ENCODE data around the gene NT5DC3. TPM values are rescaled to one million over a fixed set of nuclear protein-coding genes. Genes with fewer than 3 reads are reported as not detected.

The NT5DC3 gene
- polyA plus RNA-seq, 2 of the 4 experiments (the other 2 are of a cell fraction): 5.2 to 5.6 TPM

- ChIA-PET CTCF (interaction anchor here (0.5 to 3.4 kb wide), 16 partner anchors 13 to 820 kb away, joined by 3 to 15 read pairs (median 3); no protein-coding TSS in a partner anchor), POLR2A (no interaction called here)
- H3K4me1 ChIP-seq: peaks cover 7% of the 10 kb centered on the region; the same call in 1 of the 3 replicates
- FAIRE-seq (no peak), DNase-seq (ENCODE audit: low read depth in 1 of 2, low spot score in 1 of 2) (no peak), ATAC-seq (no peak)
- 82% methylated on average over 1 of the region's 1 CpG for WGBS (ENCODE audit: missing lambda C conversion rate)
- TF ChIP-seq FOSB (CRISPR knock-in tag; IDR thresholded peaks at IDR 0.05) (no peak), EHMT2 (IDR thresholded peaks at IDR 0.05; ENCODE audit: low read depth) (no peak), SMC3 (IDR thresholded peaks at IDR 0.05) (no peak), HOXB13 (CRISPR knock-in tag; IDR thresholded peaks at IDR 0.05; ENCODE audit: low read depth) (no peak), GATA3 (IDR thresholded peaks at IDR 0.05; ENCODE audit: borderline replicate concordance) (no peak), PHF8 (IDR thresholded peaks at IDR 0.05; ENCODE audit: borderline replicate concordance, low read depth) (no peak), BCL3 (IDR thresholded peaks at IDR 0.05) (no peak), TFCP2L1 (CRISPR knock-in tag; IDR thresholded peaks at IDR 0.05) (no peak), MAZ (IDR thresholded peaks at IDR 0.05; ENCODE audit: borderline replicate concordance, low read depth, low read length) (no peak), REST (IDR thresholded peaks at IDR 0.05) (no peak), CHD2 (IDR thresholded peaks at IDR 0.05; ENCODE audit: low read length, partially characterized antibody) (no peak), CBX2 (IDR thresholded peaks at IDR 0.05; ENCODE audit: borderline replicate concordance, low read depth) (no peak), ATOH8 (CRISPR knock-in tag; IDR thresholded peaks at IDR 0.05; ENCODE audit: low read depth) (no peak), HOXA7 (CRISPR knock-in tag; IDR thresholded peaks at IDR 0.05) (no peak), RFX5 (IDR thresholded peaks at IDR 0.05) (no peak)
- H3K27ac ChIP-seq: no peak overlapping the region
- no peak overlapping the region for H3K4me2 ChIP-seq
- H3K4me3 ChIP-seq: no peak overlapping the region
- no peaks in the 10 kb centered on the region for H3K9me3 ChIP-seq
Measured at GRCh38 chr12:103877288-103877687, 36.3 kb upstream of the NT5DC3 start.

- no peak for TF ChIP-seq ATOH8 (CRISPR knock-in tag; IDR thresholded peaks at IDR 0.05; ENCODE audit: low read depth)
- Histone ChIP-seq H3K27ac (no peak overlapping the region), H3K4me1 (peaks cover 5% of the 10 kb centered on the region; the same call in 1 of the 3 replicates), H3K4me2 (no peak overlapping the region), H3K4me3 (no peak overlapping the region), H3K9me3 (no peaks in the 10 kb centered on the region)
- ATAC-seq: no peak
- ChIA-PET POLR2A (no interaction called here), CTCF (interaction anchor here (0.9 to 3.4 kb wide), 2 partner anchors 105 to 250 kb away, joined by 3 to 15 read pairs; no protein-coding TSS in a partner anchor)
- DNase-seq (ENCODE audit: low read depth in 1 of 2, low spot score in 1 of 2): no peak
- no peak for FAIRE-seq
- WGBS (ENCODE audit: missing lambda C conversion rate): 0% methylated on average over 1 of the region's 1 CpG
Measured at GRCh38 chr12:103875666-103876065, 34.6 kb upstream of the NT5DC3 start.

- ATAC-seq: no peak
- Histone ChIP-seq H3K4me1 (no peaks in the 10 kb centered on the region), H3K4me2 (no peak overlapping the region), H3K9me3 (no peaks in the 10 kb centered on the region), H3K27ac (no peak overlapping the region; a peak in 1 of 6 replicates), H3K4me3 (no peak overlapping the region)
- DNase-seq (ENCODE audit: low read depth in 1 of 2, low spot score in 1 of 2): no peak
- CTCF ChIA-PET: interaction anchor here (0.6 to 4.9 kb wide), 5 partner anchors 10 to 97 kb away, joined by 3 to 80 read pairs (median 3); no protein-coding TSS in a partner anchor
- POLR2A ChIA-PET: no interaction called here
- FAIRE-seq: no peak
- TF ChIP-seq GATA3 (IDR thresholded peaks at IDR 0.05; ENCODE audit: borderline replicate concordance) (no peak), SREBF2 (IDR thresholded peaks at IDR 0.05) (no peak), PHF8 (IDR thresholded peaks at IDR 0.05; ENCODE audit: borderline replicate concordance, low read depth) (no peak), BHLHE40 (IDR thresholded peaks at IDR 0.05; ENCODE audit: low read depth, low read length) (no peak), HDAC2 (IDR thresholded peaks at IDR 0.05) (no peak), HOXB13 (CRISPR knock-in tag; IDR thresholded peaks at IDR 0.05; ENCODE audit: low read depth) (no peak), NFE2L2 (conservative IDR thresholded peaks at IDR 0.05; ENCODE audit: low read length) (no peak), POLR2A (IDR thresholded peaks at IDR 0.05; ENCODE audit: low read length) (no peak), RCOR1 (IDR thresholded peaks at IDR 0.05; ENCODE audit: low read depth, low read length) (no peak), EHMT2 (IDR thresholded peaks at IDR 0.05; ENCODE audit: low read depth) (no peak), MAZ (IDR thresholded peaks at IDR 0.05; ENCODE audit: borderline replicate concordance, low read depth, low read length) (no peak), EHF (CRISPR knock-in tag; IDR thresholded peaks at IDR 0.05) (no peak), HMGXB4 (CRISPR knock-in tag; IDR thresholded peaks at IDR 0.05; ENCODE audit: borderline replicate concordance) (no peak), MAFK (IDR thresholded peaks at IDR 0.05; ENCODE audit: partially characterized antibody) (no peak)
Measured at GRCh38 chr12:103868215-103868614, 27.2 kb upstream of the NT5DC3 start.
